ENCODE measurements around the gene CCND2. TPM values are rescaled to one million over a fixed set of nuclear protein-coding genes. Genes with fewer than 3 reads are reported as not detected.

The CCND2 gene
- total and polyA plus RNA-seq, 9 donors, result 4.0 to 105 (median 45.4) TPM

GRCh38 chr12:4250691-4251090, 22.9 kb upstream of the CCND2 start:
- intact Hi-C loops (cut with DNase I), result no loop called here
- TF ChIP-seq EP300 (IDR thresholded peaks at IDR 0.05), result no peak
- TF ChIP-seq POLR2A (IDR thresholded peaks at IDR 0.05), result no peak
- no peak for TF ChIP-seq CTCF (IDR thresholded peaks at IDR 0.05)
- no peak overlapping the region for H3K4me3 ChIP-seq
- H3K27ac ChIP-seq, result no peak overlapping the region
- no peaks in the 10 kb centered on the region for H3K27me3 ChIP-seq
- WGBS, 3 donors, result 66 to 82% (median 70%) methylated on average over 8 of the region's 8 CpGs
- H3K4me1 ChIP-seq (ENCODE audit: insufficient read depth), result no peaks in the 10 kb centered on the region
- H3K36me3 ChIP-seq, result no peaks in the 10 kb centered on the region
- no peak for DNase-seq
- H3K9me3 ChIP-seq, result no peaks in the 10 kb centered on the region

- Histone ChIP-seq H3K36me3 (no peaks in the 10 kb centered on the region), H3K4me3 (no peak overlapping the region), H3K27ac (no peak overlapping the region), H3K4me1 (ENCODE audit: insufficient read depth) (no peaks in the 10 kb centered on the region), H3K27me3 (no peaks in the 10 kb centered on the region), H3K9me3 (no peaks in the 10 kb centered on the region)
- no peak for DNase-seq
- TF ChIP-seq POLR2A (IDR thresholded peaks at IDR 0.05) (no peak), CTCF (IDR thresholded peaks at IDR 0.05) (no peak), EP300 (IDR thresholded peaks at IDR 0.05) (no peak)
- intact Hi-C loops (cut with DNase I), result no loop called here
- WGBS, 3 donors, result 53 to 58% (median 55%) methylated on average over 6 of the region's 6 CpGs
These were observed 22.2 kb upstream of the CCND2 start for GRCh38 chr12:4251216-4251891.

GRCh38 chr12:4251967-4252366, 21.6 kb upstream of the CCND2 start:
- DNase-seq, result no peak
- 87 to 94% (median 88%) methylated on average over 2 of the region's 2 CpGs for WGBS, 3 donors
- H3K9me3 ChIP-seq, result no peaks in the 10 kb centered on the region
- no peaks in the 10 kb centered on the region for H3K4me1 ChIP-seq (ENCODE audit: insufficient read depth)
- H3K36me3 ChIP-seq, result no peaks in the 10 kb centered on the region
- no peaks in the 10 kb centered on the region for H3K27me3 ChIP-seq
- TF ChIP-seq EP300 (IDR thresholded peaks at IDR 0.05), result no peak
- TF ChIP-seq POLR2A (IDR thresholded peaks at IDR 0.05), result no peak
- TF ChIP-seq CTCF (IDR thresholded peaks at IDR 0.05), result no peak
- intact Hi-C loops (cut with DNase I), result no loop called here
- no peak overlapping the region for H3K27ac ChIP-seq
- H3K4me3 ChIP-seq, result no peak overlapping the region

- intact Hi-C loops (cut with DNase I), result no loop called here
- Histone ChIP-seq H3K36me3 (no peaks in the 10 kb centered on the region), H3K27me3 (no peaks in the 10 kb centered on the region), H3K9me3 (no peaks in the 10 kb centered on the region), H3K4me3 (no peak overlapping the region), H3K4me1 (ENCODE audit: insufficient read depth) (no peaks in the 10 kb centered on the region), H3K27ac (no peak overlapping the region)
- no peak for DNase-seq
- TF ChIP-seq CTCF (IDR thresholded peaks at IDR 0.05) (no peak), POLR2A (IDR thresholded peaks at IDR 0.05) (no peak), EP300 (IDR thresholded peaks at IDR 0.05) (no peak)
- WGBS, 3 donors, result 56 to 64% (median 61%) methylated on average over 5 of the region's 5 CpGs
These were observed 21.0 kb upstream of the CCND2 start for GRCh38 chr12:4252601-4253000.

All from ovary (tissue), 9 donors.